Fibroblast of lung (primary cell): ENCODE results near the gene LRRC17.

Source experiments
- EZH2 ChIP-seq: IDR thresholded peaks from 2 replicates; pipeline ENCODE4 v1.5.1; 2012; ENCODE audit warnings: low read length, control low read depth, mild to moderate bottlenecking; ENCODE audit errors: missing control alignments
- TF ChIP-seq, protein P1 (sequence below), 2 donors: IDR thresholded peaks in 1 of 2; conservative IDR thresholded peaks in 1 of 2; 1 replicate in 1 of 2; 2 replicates in 1 of 2; pipeline ENCODE4 v1.5.1; 2011 to 2012; ENCODE audit warnings: low read length in 2 of 2, control low read depth in 1 of 2, inconsistent platforms in 1 of 2, low read depth in 1 of 2, mild to moderate bottlenecking in 1 of 2

DNA sequence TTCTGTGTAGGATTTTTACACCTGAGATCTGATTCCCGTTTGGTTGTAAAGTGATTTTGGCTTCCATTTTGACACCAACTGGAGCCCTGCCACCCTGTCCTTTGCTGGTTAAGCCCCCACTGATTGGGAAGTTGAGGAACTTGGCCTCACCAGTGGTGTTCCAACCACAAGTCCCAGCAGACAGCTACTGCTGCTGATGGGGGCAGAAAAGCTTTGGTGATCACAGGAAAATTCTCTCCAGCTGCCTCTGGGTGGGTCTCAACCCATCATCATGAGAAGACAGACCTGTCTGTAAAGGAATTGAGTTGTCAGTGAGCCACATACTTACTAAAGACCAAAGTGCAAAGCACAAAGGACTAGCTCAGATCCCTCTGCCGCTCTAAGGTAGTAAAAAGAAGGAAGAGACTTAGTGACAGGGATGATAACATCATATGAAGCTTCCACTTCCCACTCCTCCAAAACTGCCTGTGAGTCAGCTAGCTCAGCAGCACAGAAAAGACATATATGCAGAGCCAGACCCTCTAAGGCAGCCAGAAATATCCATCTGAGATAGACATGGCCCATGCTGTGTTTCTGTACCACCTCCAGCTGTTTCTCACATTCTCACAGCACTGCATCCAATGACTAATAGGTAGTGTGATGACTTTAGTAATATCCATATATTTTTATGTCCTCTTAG is 22.4 kb upstream of the LRRC17 start:
- TF ChIP-seq, protein P1, sequence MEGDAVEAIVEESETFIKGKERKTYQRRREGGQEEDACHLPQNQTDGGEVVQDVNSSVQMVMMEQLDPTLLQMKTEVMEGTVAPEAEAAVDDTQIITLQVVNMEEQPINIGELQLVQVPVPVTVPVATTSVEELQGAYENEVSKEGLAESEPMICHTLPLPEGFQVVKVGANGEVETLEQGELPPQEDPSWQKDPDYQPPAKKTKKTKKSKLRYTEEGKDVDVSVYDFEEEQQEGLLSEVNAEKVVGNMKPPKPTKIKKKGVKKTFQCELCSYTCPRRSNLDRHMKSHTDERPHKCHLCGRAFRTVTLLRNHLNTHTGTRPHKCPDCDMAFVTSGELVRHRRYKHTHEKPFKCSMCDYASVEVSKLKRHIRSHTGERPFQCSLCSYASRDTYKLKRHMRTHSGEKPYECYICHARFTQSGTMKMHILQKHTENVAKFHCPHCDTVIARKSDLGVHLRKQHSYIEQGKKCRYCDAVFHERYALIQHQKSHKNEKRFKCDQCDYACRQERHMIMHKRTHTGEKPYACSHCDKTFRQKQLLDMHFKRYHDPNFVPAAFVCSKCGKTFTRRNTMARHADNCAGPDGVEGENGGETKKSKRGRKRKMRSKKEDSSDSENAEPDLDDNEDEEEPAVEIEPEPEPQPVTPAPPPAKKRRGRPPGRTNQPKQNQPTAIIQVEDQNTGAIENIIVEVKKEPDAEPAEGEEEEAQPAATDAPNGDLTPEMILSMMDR (conservative IDR thresholded peaks at IDR 0.05 in 1 of 2, IDR thresholded peaks at IDR 0.05 in 1 of 2; ENCODE audit: low read depth in 1 of 2, low read length in 2 of 2): no peak
- no peak for TF ChIP-seq EZH2
